OCI-LY3 (cell line): ENCODE measurements around the gene LRRN2.
"Not testable (repeated sequence)": the region's sequence is repeated elsewhere in the genome, so short reads cannot be mapped to it uniquely, and the experiment has no call there.

Experiments used
- H2AFZ ChIP-seq: fragments of 200-600, 300-600 bp; shearing (Covaris generic); 2 replicates; pipeline ENCODE4 v1.6.0; 2014; ENCODE audit warnings: antibody characterized with exemption, low read depth, low read length
- H3K27ac ChIP-seq: fragments of 200-600, 300-600 bp; sonication (generic); 2 replicates; pipeline ENCODE4 v1.5.1; 2014; ENCODE audit warnings: mild to moderate bottlenecking, low read length, moderate library complexity, mixed read lengths
- H3K27me3 ChIP-seq: fragments of 200-600, 300-600 bp; sonication (generic); 2 replicates; pipeline ENCODE4 v1.6.1; 2014; ENCODE audit warnings: low read depth, low read length, mixed read lengths
- H3K36me3 ChIP-seq: fragments of 200-600, 300-600 bp; sonication (generic); replicated peaks from 2 replicates; pipeline ENCODE3; 2014; ENCODE audit warnings: low read depth, low read length, mixed read lengths
- H3K4me1 ChIP-seq: fragments of 300-600, 200-600 bp; sonication (generic); 2 replicates; pipeline ENCODE4 v1.6.1; 2014; ENCODE audit warnings: low read length, mixed read lengths
- H3K4me2 ChIP-seq: fragments of 200-600, 300-600 bp; sonication (generic); 2 replicates; pipeline ENCODE4 v1.6.1; 2014; ENCODE audit warnings: low read length, mixed read lengths
- H3K4me3 ChIP-seq: fragments of 300-600, 200-600 bp; sonication (generic); 2 replicates; pipeline ENCODE4 v1.5.1; 2014; ENCODE audit warnings: antibody characterized with exemption, mild to moderate bottlenecking, low read length, moderate library complexity
- H3K79me2 ChIP-seq: fragments of 300-600, 200-600 bp; shearing (Covaris generic); 2 replicates; pipeline ENCODE4 v1.6.1; 2014; ENCODE audit warnings: mild to moderate bottlenecking, low read length, mixed read lengths
- H3K9ac ChIP-seq: fragments of 300-600, 200-600 bp; shearing (Covaris generic); 2 replicates; pipeline ENCODE4 v1.6.0; 2014; ENCODE audit warnings: mild to moderate bottlenecking, low read length, moderate library complexity
- H3K9me3 ChIP-seq: fragments of 200-600, 300-600 bp; shearing (Covaris generic); 2 replicates; pipeline ENCODE4 v1.6.1; 2014; ENCODE audit warnings: low read length, mixed read lengths; ENCODE audit not compliant: insufficient read depth
- H4K20me1 ChIP-seq: fragments of 200-600, 300-600 bp; sonication (generic); 2 replicates; pipeline ENCODE4 v1.6.1; 2016; ENCODE audit warnings: low read length, mixed read lengths; ENCODE audit not compliant: insufficient read depth
- CTCF ChIP-seq: fragments of 200-600, 300-600 bp; sonication (generic); IDR thresholded peaks from 2 replicates; pipeline ENCODE4 v1.5.1; 2014; ENCODE audit warnings: antibody characterized with exemption, low read length, low read depth
- EZH2phosphoT487 ChIP-seq: fragments of 200-600 bp; shearing (Covaris generic); IDR thresholded peaks from 2 replicates; pipeline ENCODE4 v1.6.1; 2018; ENCODE audit warnings: antibody characterized with exemption, mixed run types, low read depth

The LRRN2 gene

GRCh38 chr1:204694145-204694544, 8.6 kb upstream of the LRRN2 start:
- Histone ChIP-seq H3K9me3 (no peaks in the 10 kb centered on the region), H3K4me2 (no peak overlapping the region), H3K27me3 (peaks cover 16% of the 10 kb centered on the region; the same call in 1 of the 2 replicates), H3K4me3 (no peak overlapping the region), H4K20me1 (no peaks in the 10 kb centered on the region), H3K4me1 (peaks cover 9% of the 10 kb centered on the region), H3K27ac (no peak overlapping the region), H3K36me3 (no peaks in the 10 kb centered on the region), H2AFZ (no peak overlapping the region), H3K79me2 (no peaks in the 10 kb centered on the region), H3K9ac (no peak overlapping the region)
- TF ChIP-seq CTCF = no peak
- no peak for TF ChIP-seq EZH2phosphoT487

- Histone ChIP-seq H2AFZ (no peak overlapping the region), H3K79me2 (no peaks in the 10 kb centered on the region), H3K36me3 (no peaks in the 10 kb centered on the region), H4K20me1 (no peaks in the 10 kb centered on the region), H3K4me3 (no peak overlapping the region), H3K4me2 (no peak overlapping the region), H3K9me3 (no peaks in the 10 kb centered on the region), H3K9ac (no peak overlapping the region), H3K27me3 (peaks cover 26% of the 10 kb centered on the region), H3K27ac (no peak overlapping the region), H3K4me1 (peaks cover 9% of the 10 kb centered on the region)
- TF ChIP-seq CTCF = no peak
- TF ChIP-seq EZH2phosphoT487 = no peak
These were observed 7.4 kb upstream of the LRRN2 start for GRCh38 chr1:204692841-204693356.

- Histone ChIP-seq H3K4me3 (no peak overlapping the region), H3K4me1 (peaks cover 9% of the 10 kb centered on the region), H3K4me2 (no peak overlapping the region), H3K27me3 (peaks cover 31% of the 10 kb centered on the region), H2AFZ (no peak overlapping the region), H3K9ac (no peak overlapping the region), H3K9me3 (no peaks in the 10 kb centered on the region), H3K36me3 (no peaks in the 10 kb centered on the region), H3K27ac (no peak overlapping the region), H3K79me2 (no peaks in the 10 kb centered on the region), H4K20me1 (no peaks in the 10 kb centered on the region)
- TF ChIP-seq EZH2phosphoT487 = no peak
- TF ChIP-seq CTCF = peak; percentile 22
These were observed 6.8 kb upstream of the LRRN2 start for GRCh38 chr1:204692325-204692840.

- Histone ChIP-seq H3K27me3 (peaks cover 28% of the 10 kb centered on the region), H3K4me2 (peak overlapping the region; percentile 30), H2AFZ (peak overlapping the region; percentile 7; the same call in 1 of the 2 replicates)
- H3K4me1 ChIP-seq, H3K4me3 ChIP-seq, H4K20me1 ChIP-seq, H3K79me2 ChIP-seq, H3K9ac ChIP-seq, H3K27ac ChIP-seq, H3K9me3 ChIP-seq, H3K36me3 ChIP-seq: not testable (repeated sequence)
These were observed 5.8 kb upstream of the LRRN2 start for GRCh38 chr1:204691328-204691730.

- H3K9ac ChIP-seq = no peak overlapping the region
- H3K79me2 ChIP-seq = no peaks in the 10 kb centered on the region
- H3K9me3 ChIP-seq = no peaks in the 10 kb centered on the region
- H3K36me3 ChIP-seq = no peaks in the 10 kb centered on the region
- TF ChIP-seq CTCF (no peak), EZH2phosphoT487 (no peak)
- no peak overlapping the region for H3K4me2 ChIP-seq
- H3K27ac ChIP-seq = no peak overlapping the region
- H4K20me1 ChIP-seq = no peaks in the 10 kb centered on the region
- peaks cover 26% of the 10 kb centered on the region for H3K27me3 ChIP-seq
- no peak overlapping the region for H3K4me3 ChIP-seq
- peaks cover 9% of the 10 kb centered on the region for H3K4me1 ChIP-seq
- no peak overlapping the region for H2AFZ ChIP-seq
These were observed 3.2 kb upstream of the LRRN2 start for GRCh38 chr1:204688776-204689175.
